GM12878 (cell line): ENCODE results near the gene RBX1. TPM values are rescaled to one million over a fixed set of nuclear protein-coding genes. Genes with fewer than 3 reads are reported as not detected.

ENCODE experiments used
- ASH2L ChIP-seq: fragments of 300-600, 200-600 bp; sonication (generic); IDR thresholded peaks from 2 replicates; pipeline ENCODE4 v1.6.1; 2017; ENCODE audit warnings: low read depth, mild to moderate bottlenecking, borderline replicate concordance
- BMI1 ChIP-seq: fragments of 450-650 bp; IDR thresholded peaks from 2 replicates; pipeline ENCODE4 v1.6.1; 2016; ENCODE audit warnings: mild to moderate bottlenecking, moderate library complexity, borderline replicate concordance
- CBFB ChIP-seq: IDR thresholded peaks from 2 replicates; pipeline ENCODE4 v1.6.1; 2016; ENCODE audit warnings: antibody characterized with exemption, low read depth
- CBX3 ChIP-seq: fragments of 200-600 bp; sonication (generic); IDR thresholded peaks from 2 replicates; pipeline ENCODE4 v1.6.1; 2016; ENCODE audit warnings: low read depth, borderline replicate concordance
- E2F4 ChIP-seq: IDR thresholded peaks from 2 replicates; pipeline ENCODE4 v1.6.1; 2012; ENCODE audit warnings: low read depth, low read length, improper control_type of control experiment
- HCFC1 ChIP-seq: fragments of 150-350 bp; IDR thresholded peaks from 2 replicates; pipeline ENCODE4 v1.6.1; 2014; ENCODE audit warnings: low read length
- HDAC6 ChIP-seq: fragments of 200-600 bp; sonication (generic); IDR thresholded peaks from one replicate; pipeline ENCODE4 v1.8.0; 2017; ENCODE audit warnings: antibody characterized with exemption; ENCODE audit not compliant: unreplicated experiment
- IKZF2 ChIP-seq, 2 experiments: fragments of 450-650 bp; IDR thresholded peaks; 2 replicates each; pipeline ENCODE4 v1.6.1; 2017; ENCODE audit warnings: mild to moderate bottlenecking in 2 of 2, moderate library complexity in 2 of 2
- IRF4 ChIP-seq: IDR thresholded peaks from 2 replicates; pipeline ENCODE4 v1.6.1; 2011; ENCODE audit warnings: low read depth, low read length
- JUND ChIP-seq: IDR thresholded peaks from 2 replicates; pipeline ENCODE4 v1.6.1; 2012; ENCODE audit warnings: low read depth, mild to moderate bottlenecking, low read length, improper control_type of control experiment, moderate library complexity
- KLF5 ChIP-seq: fragments of 450-650 bp; IDR thresholded peaks from 2 replicates; pipeline ENCODE4 v1.6.1; 2014; ENCODE audit warnings: mild to moderate bottlenecking; ENCODE audit not compliant: partially characterized antibody
- MTA2 ChIP-seq: fragments of 450-650 bp; IDR thresholded peaks from 2 replicates; pipeline ENCODE4 v1.6.1; 2016; ENCODE audit warnings: low read depth, mild to moderate bottlenecking, moderate library complexity
- MXI1 ChIP-seq: fragments of 150-350 bp; IDR thresholded peaks from 2 replicates; pipeline ENCODE4 v1.6.1; 2011; ENCODE audit warnings: low read depth, mild to moderate bottlenecking, inconsistent platforms, low read length, improper control_type of control experiment
- NFYB ChIP-seq: IDR thresholded peaks from 2 replicates; pipeline ENCODE4 v1.6.1; 2011; ENCODE audit warnings: low read depth, mild to moderate bottlenecking, low read length, improper control_type of control experiment, moderate library complexity; ENCODE audit not compliant: insufficient read depth
- RUNX3 ChIP-seq: IDR thresholded peaks from 2 replicates; pipeline ENCODE4 v1.6.1; 2012; ENCODE audit warnings: low read length, inconsistent platforms
- SMAD5 ChIP-seq: IDR thresholded peaks from 2 replicates; pipeline ENCODE4 v1.6.1; 2016; ENCODE audit warnings: antibody characterized with exemption, low read depth
- SMC3 ChIP-seq: IDR thresholded peaks from 2 replicates; pipeline ENCODE4 v1.6.1; 2011; ENCODE audit warnings: low read length, improper control_type of control experiment, borderline replicate concordance
- USF1 ChIP-seq: IDR thresholded peaks from 2 replicates; pipeline ENCODE4 v1.6.1; 2011; ENCODE audit warnings: borderline replicate concordance, low read depth, mild to moderate bottlenecking, moderate library complexity, mixed read lengths, low read length; ENCODE audit not compliant: insufficient read depth; ENCODE audit errors: extremely low read length
- ZBTB4 ChIP-seq: fragments of 450-650 bp; formaldehyde crosslinking; IDR thresholded peaks from 2 replicates; pipeline ENCODE4 v1.4.0; 2022; ENCODE audit warnings: mild to moderate bottlenecking, moderate library complexity
- ZNF217 ChIP-seq: fragments of 450-650 bp; IDR thresholded peaks from 2 replicates; pipeline ENCODE4 v1.6.1; 2017; ENCODE audit warnings: antibody characterized with exemption, mild to moderate bottlenecking
- ZNF24 ChIP-seq: fragments of 450-650 bp; IDR thresholded peaks from 2 replicates; pipeline ENCODE4 v1.6.1; 2017; ENCODE audit warnings: antibody characterized with exemption, mild to moderate bottlenecking
- ZNF274 ChIP-seq: IDR thresholded peaks from one replicate; pipeline ENCODE4 v1.8.0; 2011; ENCODE audit not compliant: insufficient read length, insufficient read depth
- ZNF622 ChIP-seq: fragments of 450-650 bp; IDR thresholded peaks from 2 replicates; pipeline ENCODE4 v1.6.1; 2017; ENCODE audit warnings: mild to moderate bottlenecking, inconsistent platforms
- polyA plus RNA-seq, 11 experiments: library from polyadenylated mRNA; depleted of rRNA in 4 of 11; unstranded in 6 of 11; stranded (reverse) in 5 of 11; fragments of >200 nt; fragmentation: Nextera tagmentation in 4 of 11; fragmentation: Illumina TruSeq in 1 of 11; extraction: Ambion mirVana in 4 of 11; extraction: Trizol in 1 of 11; gene quantifications; 1 replicate in 1 of 11; 2 replicates in 10 of 11; pipeline versions ENCODE4 v1.2.1 to v1.2.3, GENCODE V29; 2011 to 2016; ENCODE audit warnings: inconsistent platforms in 2 of 11, missing spikeins in 2 of 11, low read depth in 1 of 11
- total RNA-seq, 4 experiments: library from RNA; depleted of rRNA in 3 of 4; stranded (reverse); fragments of >200 nt in 3 of 4; fragmentation: Illumina TruSeq in 1 of 4; extraction: Trizol in 1 of 4; gene quantifications; 2 replicates each; pipeline versions ENCODE4 v1.2.1 to v1.2.3, GENCODE V29; 2013 to 2021
- TF ChIP-seq, protein P1 (sequence below): fragments of 150-350 bp; IDR thresholded peaks from 2 replicates; pipeline ENCODE4 v1.6.1; 2014; ENCODE audit warnings: mild to moderate bottlenecking, low read depth, low read length

The RBX1 gene
- total and polyA plus RNA-seq, 10 of the 15 experiments (the other 5 are each of a cell fraction or from before 2014, with no cell fraction given), result 71.2 to 468 (median 184) TPM

- TF ChIP-seq CBX3 (no peak), NFYB (no peak), ZNF24 (no peak), HDAC6 (no peak), ZNF622 (no peak), SMC3 (no peak), KLF5 (no peak), JUND (no peak), SMAD5 (no peak), MTA2 (no peak), ZBTB4 (CRISPR knock-in tag) (no peak), USF1 (peak; percentile 99), IKZF2 (IDR thresholded peaks at IDR 0.05) (peak; percentile 58 to 72; a peak in 2 of 4 replicates), MXI1 (peak; percentile 81), BMI1 (no peak), ZNF217 (no peak), E2F4 (no peak), HCFC1 (no peak), IRF4 (no peak), ASH2L (no peak), RUNX3 (peak; percentile 60), CBFB (no peak; the same call in 1 of the 2 replicates), ZNF274 (no peak)
- TF ChIP-seq, protein P1, sequence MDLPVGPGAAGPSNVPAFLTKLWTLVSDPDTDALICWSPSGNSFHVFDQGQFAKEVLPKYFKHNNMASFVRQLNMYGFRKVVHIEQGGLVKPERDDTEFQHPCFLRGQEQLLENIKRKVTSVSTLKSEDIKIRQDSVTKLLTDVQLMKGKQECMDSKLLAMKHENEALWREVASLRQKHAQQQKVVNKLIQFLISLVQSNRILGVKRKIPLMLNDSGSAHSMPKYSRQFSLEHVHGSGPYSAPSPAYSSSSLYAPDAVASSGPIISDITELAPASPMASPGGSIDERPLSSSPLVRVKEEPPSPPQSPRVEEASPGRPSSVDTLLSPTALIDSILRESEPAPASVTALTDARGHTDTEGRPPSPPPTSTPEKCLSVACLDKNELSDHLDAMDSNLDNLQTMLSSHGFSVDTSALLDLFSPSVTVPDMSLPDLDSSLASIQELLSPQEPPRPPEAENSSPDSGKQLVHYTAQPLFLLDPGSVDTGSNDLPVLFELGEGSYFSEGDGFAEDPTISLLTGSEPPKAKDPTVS, result no peak
These were observed 71.5 kb downstream of the RBX1 start (continued) for GRCh38 chr22:41022470-41023298.
